HepG2 (cell line): ENCODE results near the gene SATB2. TPM values are rescaled to one million over a fixed set of nuclear protein-coding genes. Genes with fewer than 3 reads are reported as not detected.

Source experiments
- ATAC-seq: fragments of 200-7000 bp; cut with Tn5 transposase; 3 replicates; pipeline ENCODE4 v1.9.1; 2020; ENCODE audit warnings: mild to moderate bottlenecking, moderate library complexity
- Bru-seq: library from RNA; stranded (reverse); fragments of 400-500 nt; gene quantifications from one replicate; lab custom pipeline; 2021; lab: Mats Ljungman, UMichigan
- BruChase-seq, 2 experiments: library from RNA; stranded (reverse); fragments of 400-500 nt; gene quantifications; one replicate each; lab custom pipeline; 2021; lab: Mats Ljungman, UMichigan
- BruUV-seq: library from RNA; stranded (reverse); fragments of 400-500 nt; replicated peaks from 2 replicates; lab custom pipeline; 2021; lab: Mats Ljungman, UMichigan
- CTCF ChIA-PET: fragments of 300-600 bp; formaldehyde crosslinking; extraction: SDS; loops from one replicate; lab custom pipeline; 2021; ENCODE audit warnings: low total read pairs, inconsistent platforms, low intra/inter-chr PET ratio; lab: Yijun Ruan, JAX
- POLR2A ChIA-PET: fragments of 350-600 bp; sonication (Branson Sonifier 250); formaldehyde crosslinking; loops from one replicate; lab custom pipeline; 2020; ENCODE audit warnings: antibody characterized with exemption, inconsistent platforms; lab: Yijun Ruan, JAX
- DNase-seq: peaks from one replicate; pipeline ENCODE4 v3.0.0-alpha.2; 2015; ENCODE audit warnings: low spot score
- FAIRE-seq: peaks from 3 replicates; lab custom pipeline; 2011; peaks lifted over from hg19 to GRCh38; lab: Jason Lieb, UNC
- H2AFZ ChIP-seq: one replicate; pipeline ENCODE4 v1.6.1; 2011; ENCODE audit warnings: low read length, inconsistent platforms
- H3K27ac ChIP-seq: fragments of 300-600 bp; 3 replicates; pipeline ENCODE4 v1.8.0; 2011; ENCODE audit warnings: mixed run types, mild to moderate bottlenecking, mixed read lengths, low read length, inconsistent platforms; ENCODE audit not compliant: insufficient read depth; ENCODE audit errors: extremely low read length
- H3K27me3 ChIP-seq, 2 experiments: fragments of 200-600 bp in 1 of 2; 2 replicates in 1 of 2; 3 replicates in 1 of 2; pipeline versions ENCODE4 v1.6.0 to v1.8.0; 2011; ENCODE audit warnings: low read length in 2 of 2, mild to moderate bottlenecking in 2 of 2, moderate library complexity in 2 of 2, inconsistent platforms in 1 of 2; ENCODE audit not compliant: insufficient read depth in 2 of 2, control insufficient read depth in 1 of 2
- H3K36me3 ChIP-seq, 2 experiments: fragments of 200-600 bp in 1 of 2; replicated peaks in 1 of 2; 2 replicates in 1 of 2; 3 replicates in 1 of 2; pipeline versions ENCODE4 v1.5.1 to v1.8.0; 2011; ENCODE audit warnings: low read length in 2 of 2, inconsistent platforms in 1 of 2; ENCODE audit not compliant: insufficient read depth in 2 of 2, control insufficient read depth in 1 of 2
- H3K4me1 ChIP-seq: 2 replicates; pipeline ENCODE4 v1.5.1; 2012; ENCODE audit warnings: low read length, inconsistent platforms; ENCODE audit not compliant: insufficient read depth
- H3K4me2 ChIP-seq: 2 replicates; pipeline ENCODE4 v1.6.0; 2011; ENCODE audit warnings: low read depth, low read length, inconsistent platforms
- H3K4me3 ChIP-seq, 3 experiments: fragments of 200-600 bp in 1 of 3; sonication (generic), shearing (Covaris generic) in 1 of 3; replicated peaks in 1 of 3; 2 replicates each; pipeline ENCODE4 v1.5.1; 2011 to 2016; ENCODE audit warnings: low read length in 3 of 3, inconsistent platforms in 2 of 3, low read depth in 2 of 3, mild to moderate bottlenecking in 2 of 3, control low read depth in 1 of 3, mixed read lengths in 1 of 3; ENCODE audit not compliant: insufficient read depth in 1 of 3
- H3K79me2 ChIP-seq: one replicate; pipeline ENCODE4 v1.6.1; 2011; ENCODE audit warnings: low read length, inconsistent platforms; ENCODE audit not compliant: insufficient read depth
- H3K9ac ChIP-seq: 2 replicates; pipeline ENCODE4 v1.6.0; 2011; ENCODE audit warnings: mild to moderate bottlenecking, low read depth, low read length, inconsistent platforms; ENCODE audit not compliant: insufficient read depth
- H3K9me3 ChIP-seq: 2 replicates; pipeline ENCODE4 v1.5.1; 2012; ENCODE audit warnings: mild to moderate bottlenecking, low read length
- H4K20me1 ChIP-seq: 2 replicates; pipeline ENCODE4 v1.6.0; 2011; ENCODE audit warnings: inconsistent platforms, mild to moderate bottlenecking, low read length, moderate library complexity; ENCODE audit not compliant: insufficient read depth
- AGO1 ChIP-seq: fragments of 200-400 bp; formaldehyde crosslinking; IDR thresholded peaks from 2 replicates; pipeline ENCODE4 v1.6.1; 2017; ENCODE audit warnings: mild to moderate bottlenecking, low read depth, low read length, moderate library complexity; ENCODE audit not compliant: poor library complexity, severe bottlenecking
- HNRNPLL ChIP-seq: fragments of 200-400 bp; formaldehyde crosslinking; IDR thresholded peaks from 2 replicates; pipeline ENCODE4 v1.6.1; 2017; ENCODE audit warnings: mild to moderate bottlenecking, low read depth, low read length; ENCODE audit not compliant: poor library complexity, severe bottlenecking
- ISL2 ChIP-seq: sonication (generic); formaldehyde crosslinking; IDR thresholded peaks from 2 replicates; pipeline ENCODE4 v1.5.0; 2020; ENCODE audit warnings: missing genetic modification reagents
- LCORL ChIP-seq, 2 experiments: fragments of 450-650 bp in 1 of 2; sonication (generic) in 1 of 2; formaldehyde crosslinking in 1 of 2; IDR thresholded peaks; 2 replicates each; pipeline versions ENCODE4 v1.5.0 to v1.6.1; 2017 to 2020; ENCODE audit warnings: antibody characterized with exemption in 1 of 2, missing genetic modification reagents in 1 of 2
- RBM39 ChIP-seq: fragments of 200-400 bp; formaldehyde crosslinking; IDR thresholded peaks from one replicate; pipeline ENCODE4 v1.6.1; 2018; ENCODE audit warnings: antibody characterized with exemption, mild to moderate bottlenecking, low read depth, low read length; ENCODE audit not compliant: poor library complexity, severe bottlenecking
- SIN3B ChIP-seq: fragments of 150-350 bp; IDR thresholded peaks from 2 replicates; pipeline ENCODE4 v1.6.1; 2014; ENCODE audit warnings: low read length
- SRSF1 ChIP-seq: fragments of 200-400 bp; formaldehyde crosslinking; optimal IDR thresholded peaks from 2 replicates; pipeline ENCODE3; 2017; ENCODE audit warnings: mild to moderate bottlenecking, low read depth, low read length, moderate library complexity
- ZFP1 ChIP-seq: IDR thresholded peaks from 2 replicates; pipeline ENCODE4 v1.6.1; 2016
- ZNF263 ChIP-seq: sonication (generic); formaldehyde crosslinking; IDR thresholded peaks from 2 replicates; pipeline ENCODE4 v1.4.0; 2020; ENCODE audit warnings: missing genetic modification reagents
- ZNF441 ChIP-seq: sonication (generic); formaldehyde crosslinking; IDR thresholded peaks from 2 replicates; pipeline ENCODE4 v1.7.0; 2021; ENCODE audit warnings: missing genetic modification reagents, borderline replicate concordance
- ZSCAN5A ChIP-seq: sonication (generic); formaldehyde crosslinking; IDR thresholded peaks from 2 replicates; pipeline ENCODE4 v1.8.0; 2022; ENCODE audit warnings: mild to moderate bottlenecking, missing genetic modification reagents, borderline replicate concordance
- WGBS: methylation state at CpG from one replicate; pipeline ENCODE4 v1.1.6; 2017; ENCODE audit warnings: low lambda C conversion rate; 5-methylcytosine and 5-hydroxymethylcytosine counted together
- in situ Hi-C: cut with HindIII; loops from 2 replicates; pipeline ENCODE4 v1.10.0; 2017; ENCODE audit warnings: low pct_unique_long_range_greater_than_20kb; ENCODE audit not compliant: extremely low pct_ligation_motif_present
- intact Hi-C: fragments of 100-400 bp; cut with micrococcal nuclease; formaldehyde crosslinking; loops from one replicate; pipeline ENCODE4 v1.10.0; 2022; ENCODE audit not compliant: unreplicated experiment
- long read RNA-seq, 2 experiments: library from RNA in 1 of 2; library from polyadenylated mRNA in 1 of 2; stranded (forward) in 1 of 2; unstranded in 1 of 2; transcript quantifications; one replicate each; pipeline ENCODE4 v2.0.0, GENCODE V29; 2019 to 2022
- polyA minus RNA-seq, 3 experiments: library from RNA; depleted of rRNA, polyadenylated mRNA; stranded (reverse); fragments of >200 nt; gene quantifications; 2 replicates each; pipeline ENCODE4 v1.2.3, GENCODE V29; 2011; ENCODE audit warnings: low replicate concordance in 1 of 3
- polyA plus RNA-seq, 8 experiments: library from polyadenylated mRNA; depleted of rRNA in 3 of 8; stranded (reverse) in 7 of 8; unstranded in 1 of 8; fragments of >200 nt; fragmentation: Illumina TruSeq in 4 of 8; extraction: Trizol in 4 of 8; gene quantifications; 2 replicates each; pipeline versions ENCODE4 v1.2.1 to v1.2.3, GENCODE V29; 2011 to 2016; ENCODE audit warnings: low read depth in 4 of 8, missing spikeins in 1 of 8, mixed read lengths in 1 of 8; ENCODE audit not compliant: insufficient read depth in 1 of 8
- total RNA-seq, 5 experiments: library from RNA; depleted of rRNA; stranded (reverse); fragments of >200 nt; fragmentation: Illumina TruSeq; extraction: Trizol; gene quantifications; 2 replicates each; pipeline ENCODE4 v1.2.3, GENCODE V29; 2016; ENCODE audit warnings: low read depth in 1 of 5
- TF ChIP-seq, protein P1 (sequence below): sonication (generic); formaldehyde crosslinking; IDR thresholded peaks from 2 replicates; pipeline ENCODE4 v1.5.1; 2020; ENCODE audit warnings: mild to moderate bottlenecking, missing genetic modification reagents, borderline replicate concordance

SATB2 gene
- total RNA-seq (2016; rRNA removed; fragmentation: Illumina TruSeq; extraction: Trizol) (5.2 and 5.5 TPM in 2 replicates), polyA plus RNA-seq (2011; rRNA removed) (2.5 and 4.3 TPM in 2 replicates), polyA minus RNA-seq (2011; rRNA and poly(A)+ RNA removed; ENCODE audit: low replicate concordance) (4.6 and 7.1 TPM in 2 replicates), Bru-seq, nascent RNA (percentile 61 among the genes with signal in this experiment), BruChase-seq, experiment 1, labeled RNA remaining after a 6-hour chase (percentile 55 among the genes with signal in this experiment), BruChase-seq, experiment 2, labeled RNA remaining after a 2-hour chase (percentile 60 among the genes with signal in this experiment)
- 33.3 and 40.2 TPM in 2 replicates for total RNA-seq (2016; cell fraction: cytosol; rRNA removed; fragmentation: Illumina TruSeq; extraction: Trizol; ENCODE audit: low read depth)
- 4.6 and 5.5 TPM in 2 replicates for total RNA-seq (2016; cell fraction: insoluble cytoplasmic fraction; rRNA removed; fragmentation: Illumina TruSeq; extraction: Trizol)
- total RNA-seq (2016; cell fraction: membrane; rRNA removed; fragmentation: Illumina TruSeq; extraction: Trizol): 10.3 and 11.5 TPM in 2 replicates
- 14.8 and 18.4 TPM in 2 replicates for total RNA-seq (2016; cell fraction: nucleus; rRNA removed; fragmentation: Illumina TruSeq; extraction: Trizol)
- 1.4 and 1.8 TPM in 2 replicates for polyA plus RNA-seq (2011; cell fraction: cytosol; rRNA removed)
- polyA plus RNA-seq (2011; cell fraction: nucleus; rRNA removed): 10.0 and 10.6 TPM in 2 replicates
- polyA plus RNA-seq (2012): 2.3 and 3.7 TPM in 2 replicates
- 0.33 and 0.40 TPM in 2 replicates for polyA plus RNA-seq (2016; cell fraction: cytosol; fragmentation: Illumina TruSeq; extraction: Trizol; ENCODE audit: low read depth)
- 6.6 and 7.2 TPM in 2 replicates for polyA plus RNA-seq (2016; cell fraction: insoluble cytoplasmic fraction; fragmentation: Illumina TruSeq; extraction: Trizol; ENCODE audit: low read depth)
- 1.7 and 1.9 TPM in 2 replicates for polyA plus RNA-seq (2016; cell fraction: membrane; fragmentation: Illumina TruSeq; extraction: Trizol; ENCODE audit: low read depth)
- 12.5 and 13.9 TPM in 2 replicates for polyA plus RNA-seq (2016; cell fraction: nucleus; fragmentation: Illumina TruSeq; extraction: Trizol; ENCODE audit: insufficient read depth, low read depth)
- 2.8 and 3.7 TPM in 2 replicates for polyA minus RNA-seq (2011; cell fraction: cytosol; rRNA and poly(A)+ RNA removed)
- 19.8 and 22.8 TPM in 2 replicates for polyA minus RNA-seq (2011; cell fraction: nucleus; rRNA and poly(A)+ RNA removed)
- long read RNA-seq, experiment 1, partial matches to known transcripts: 2 of 3 reads
- long read RNA-seq, experiment 1, other reads (novel, unspliced or antisense): 1 of 3 reads
- long read RNA-seq, experiment 2, partial matches to known transcripts: 0 of 9 reads
- long read RNA-seq, experiment 2, other reads (novel, unspliced or antisense): 9 of 9 reads

DNA sequence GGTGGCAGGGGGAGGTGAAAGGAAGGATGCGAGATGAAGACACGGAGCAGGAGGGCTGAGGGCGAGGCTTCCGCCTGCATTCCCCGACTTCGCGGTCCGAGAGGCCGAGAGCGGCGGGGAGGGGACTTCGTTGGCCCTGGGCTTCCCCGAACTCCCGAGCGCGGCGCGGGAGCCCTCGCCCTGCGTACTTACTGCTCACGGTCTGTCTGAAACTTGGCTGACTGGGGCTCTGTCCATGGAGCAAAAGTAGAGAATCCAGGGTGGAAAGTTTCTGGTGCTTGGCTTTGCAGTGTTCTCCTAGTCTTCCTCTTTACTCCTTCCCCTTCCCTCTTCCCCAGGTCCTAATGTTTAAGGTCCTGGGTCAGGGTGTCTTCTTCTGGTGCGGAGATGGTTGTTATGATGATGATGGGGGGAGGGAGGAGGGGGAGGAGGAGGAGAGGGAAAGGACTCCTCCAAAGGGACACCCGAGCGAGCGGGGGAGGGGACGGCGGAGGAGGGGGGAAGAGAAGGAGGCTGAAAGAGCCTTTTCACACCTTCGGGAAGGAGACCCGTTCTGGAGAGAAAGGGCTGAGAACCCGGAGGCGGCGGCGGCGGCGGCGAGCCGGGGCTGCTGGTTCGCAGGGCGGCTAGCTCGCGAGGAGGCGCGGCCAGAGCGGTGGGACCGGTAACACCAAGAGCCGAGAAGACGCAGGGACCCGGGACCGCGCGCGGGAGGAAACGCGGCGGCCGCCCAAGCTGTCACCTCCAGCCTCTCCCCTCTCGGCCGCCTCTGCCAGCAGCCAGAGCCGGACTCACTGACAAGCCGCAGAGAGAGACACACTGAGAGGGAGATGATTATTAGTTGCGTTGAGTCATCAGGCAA is at the start of gene SATB2:
Gene SATB2, minus strand, starts transcription at position 793 of the 862 bp plus-strand sequence. CDS start 1,902 bp downstream, outside the sequence.
- no peaks in the 10 kb centered on the region for H3K9me3 ChIP-seq
- peaks cover 33% of the 10 kb centered on the region for H3K4me1 ChIP-seq
- no peaks in the 10 kb centered on the region for H3K79me2 ChIP-seq
- no peaks in the 10 kb centered on the region for H4K20me1 ChIP-seq
- WGBS: 16% methylated on average over 47 of the region's 61 CpGs
- FAIRE-seq (no peak), DNase-seq (no peak), ATAC-seq (peak; percentile 11)
- H3K27ac ChIP-seq: peak within 1 kb of the TSS; percentile 72
- CTCF ChIA-PET: no interaction called here
- in situ Hi-C loops: no loop called here
- peak within 1 kb of the TSS; percentile 99 for H3K4me2 ChIP-seq
- peaks cover 0 to 41% of the 10 kb centered on the region in 2 experiments; a peak in 4 of 5 replicates for H3K27me3 ChIP-seq
- intact Hi-C loops: loop anchor here (2.0 kb wide), 1 partner anchor 53 kb away; no protein-coding TSS in a partner anchor
- BruUV-seq: TSS peak; percentile 7
- peak within 1 kb of the TSS; percentile 67 to 90 (median 68) for H3K4me3 ChIP-seq
- no peaks in the 10 kb centered on the region for H3K36me3 ChIP-seq
- POLR2A ChIA-PET: no interaction called here
- H2AFZ ChIP-seq: no peak within 1 kb of the TSS
- H3K9ac ChIP-seq: peak within 1 kb of the TSS; percentile 70
- TF ChIP-seq AGO1 (peak; percentile 25), HNRNPLL (peak; percentile 3), SRSF1 (peak; percentile 28), RBM39 (peak; percentile 62), ZNF263 (CRISPR knock-in tag) (peak; percentile 44; the same call in 1 of the 2 replicates), ZNF441 (CRISPR knock-in tag) (no peak), ZSCAN5A (CRISPR knock-in tag) (0 out of 2 replicates have a peak, but pooled peaks have one; percentile 30), ISL2 (CRISPR knock-in tag) (0 out of 2 replicates have a peak, but pooled peaks have one; percentile 39), LCORL (IDR thresholded peaks at IDR 0.05) (no peak), LCORL (CRISPR knock-in tag; IDR thresholded peaks at IDR 0.05) (0 out of 2 replicates have a peak, but pooled peaks have one; percentile 7), SIN3B (no peak), ZFP1 (CRISPR knock-in tag) (no peak)
- TF ChIP-seq, protein P1, sequence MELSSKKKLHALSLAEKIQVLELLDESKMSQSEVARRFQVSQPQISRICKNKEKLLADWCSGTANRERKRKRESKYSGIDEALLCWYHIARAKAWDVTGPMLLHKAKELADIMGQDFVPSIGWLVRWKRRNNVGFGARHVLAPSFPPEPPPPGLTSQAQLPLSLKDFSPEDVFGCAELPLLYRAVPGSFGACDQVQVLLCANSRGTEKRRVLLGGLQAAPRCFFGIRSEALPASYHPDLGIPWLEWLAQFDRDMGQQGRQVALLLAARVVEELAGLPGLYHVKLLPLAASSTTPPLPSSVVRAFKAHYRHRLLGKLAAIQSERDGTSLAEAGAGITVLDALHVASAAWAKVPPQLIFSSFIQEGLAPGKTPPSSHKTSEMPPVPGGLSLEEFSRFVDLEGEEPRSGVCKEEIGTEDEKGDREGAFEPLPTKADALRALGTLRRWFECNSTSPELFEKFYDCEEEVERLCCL (CRISPR knock-in tag): no peak
